GM21737 (cell line): ENCODE measurements around the gene SYTL5.

Source experiments
- ATAC-seq: cut with Tn5 transposase; IDR thresholded peaks from one replicate; pipeline ENCODE4 v1.9.1; 2021; ENCODE audit warnings: mild to moderate bottlenecking, moderate library complexity; ENCODE audit not compliant: unreplicated experiment

The SYTL5 gene

GRCh38 chrX:38127961-38128360, 121.6 kb downstream of the SYTL5 start:
- no peak for ATAC-seq

- ATAC-seq: no peak
These were observed 123.0 kb downstream of the SYTL5 start for GRCh38 chrX:38129366-38129765.

DNA sequence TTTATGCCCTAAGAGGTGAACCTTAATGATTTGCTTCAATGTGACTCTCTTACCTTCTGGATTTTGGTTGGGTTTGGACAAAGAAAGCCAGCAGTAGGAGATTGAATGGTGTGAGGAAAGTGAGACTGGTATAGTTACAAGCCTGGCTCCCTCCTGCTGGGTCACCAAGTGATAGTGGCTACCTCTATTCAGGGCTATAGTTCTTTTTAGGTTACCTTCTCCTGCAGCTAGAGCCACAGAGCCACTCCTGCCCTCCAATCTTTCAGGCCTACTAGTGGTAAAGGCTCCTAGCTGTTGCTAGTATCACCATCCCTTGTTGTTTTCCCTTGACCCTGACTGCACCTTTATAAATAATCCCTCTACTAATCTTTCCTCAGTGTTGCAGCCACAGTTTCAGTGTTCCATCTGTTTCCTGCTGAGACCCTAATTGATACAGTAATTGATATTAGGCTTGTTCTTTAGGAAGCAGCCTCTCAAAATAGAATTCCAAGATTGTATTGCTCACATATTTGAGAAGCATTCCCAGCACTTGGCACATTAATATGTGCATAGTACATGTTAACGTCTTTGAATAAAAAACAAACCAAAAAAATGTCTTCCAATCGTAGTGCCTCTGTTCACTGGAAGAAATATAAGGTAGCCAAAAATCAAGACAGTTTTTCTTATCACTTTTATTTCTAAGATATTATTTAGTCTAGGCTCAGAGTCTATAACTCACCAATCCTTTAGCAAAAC, 132.0 kb downstream of the SYTL5 start:
- ATAC-seq: no peak

GRCh38 chrX:38138900-38139299, 132.5 kb downstream of the SYTL5 start:
- ATAC-seq: no peak

DNA sequence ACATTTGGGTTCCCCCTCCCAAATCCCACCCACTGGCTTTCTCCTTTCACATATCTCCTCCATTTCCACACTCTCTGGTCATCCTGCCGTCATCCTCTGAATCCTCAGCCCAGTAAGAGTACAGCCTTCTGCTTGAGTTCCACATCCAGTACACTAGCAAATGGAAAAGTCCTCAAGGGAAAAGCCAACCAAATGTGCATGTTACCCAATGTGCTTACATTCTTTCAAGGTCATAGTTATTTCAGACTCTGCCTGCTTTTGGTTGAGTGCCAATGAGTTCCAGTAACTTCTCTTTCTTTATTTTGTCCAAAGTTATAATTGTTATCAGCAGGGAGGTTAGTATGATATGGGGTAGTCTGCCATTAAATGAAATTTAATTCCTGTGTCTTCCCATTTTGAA, 136.3 kb downstream of the SYTL5 start:
- no peak for ATAC-seq

GRCh38 chrX:38149016-38149415, 142.7 kb downstream of the SYTL5 start:
- no peak for ATAC-seq

DNA sequence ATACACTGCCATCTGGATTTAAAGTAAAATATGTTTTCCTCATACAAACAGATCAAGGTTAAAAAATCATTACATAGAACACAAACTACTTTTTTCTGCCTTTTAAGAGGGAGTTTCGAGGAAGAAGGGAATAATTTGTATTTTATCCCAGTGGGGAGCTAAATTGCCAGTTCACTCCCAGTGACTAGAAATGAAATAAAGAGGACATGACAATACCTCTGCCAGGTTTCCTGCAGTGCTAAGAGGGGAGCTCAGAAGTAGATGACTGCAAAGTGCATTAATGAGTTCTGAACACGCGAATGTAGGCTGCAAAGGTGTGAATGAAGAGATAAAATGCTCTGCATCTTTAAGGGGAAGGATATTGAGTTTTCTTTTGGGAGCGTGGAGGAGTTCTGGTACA, 144.6 kb downstream of the SYTL5 start:
- no peak for ATAC-seq

GRCh38 chrX:38151441-38151840, 145.1 kb downstream of the SYTL5 start:
- ATAC-seq: no peak

GRCh38 chrX:38154340-38154739, 148.0 kb downstream of the SYTL5 start:
- no peak for ATAC-seq

- no peak for ATAC-seq
These were observed 148.5 kb downstream of the SYTL5 start for GRCh38 chrX:38154818-38155217.

GRCh38 chrX:38156838-38157237, 150.5 kb downstream of the SYTL5 start:
- ATAC-seq: no peak

- ATAC-seq: no peak
These were observed 156.8 kb downstream of the SYTL5 start for GRCh38 chrX:38163193-38163592.

DNA sequence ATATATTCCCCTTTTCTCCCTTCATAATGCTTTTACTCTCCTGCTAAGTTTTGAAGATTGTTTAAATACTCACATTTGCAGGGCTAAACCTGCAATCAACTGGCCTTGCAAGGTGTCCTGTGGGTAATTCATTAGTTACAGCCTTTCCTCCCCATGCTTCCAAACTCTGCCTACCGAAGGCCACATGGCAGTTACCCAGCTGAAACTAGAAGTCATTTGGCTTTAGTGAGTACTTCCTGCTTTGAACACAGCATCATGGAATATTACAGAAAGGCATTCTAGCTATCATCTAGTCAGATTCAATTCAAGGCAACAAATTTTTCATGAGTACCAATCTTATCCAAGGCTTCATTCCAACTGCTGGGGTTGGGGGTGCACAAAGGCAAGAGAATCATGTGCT, 158.7 kb downstream of the SYTL5 start:
- no peak for ATAC-seq

DNA sequence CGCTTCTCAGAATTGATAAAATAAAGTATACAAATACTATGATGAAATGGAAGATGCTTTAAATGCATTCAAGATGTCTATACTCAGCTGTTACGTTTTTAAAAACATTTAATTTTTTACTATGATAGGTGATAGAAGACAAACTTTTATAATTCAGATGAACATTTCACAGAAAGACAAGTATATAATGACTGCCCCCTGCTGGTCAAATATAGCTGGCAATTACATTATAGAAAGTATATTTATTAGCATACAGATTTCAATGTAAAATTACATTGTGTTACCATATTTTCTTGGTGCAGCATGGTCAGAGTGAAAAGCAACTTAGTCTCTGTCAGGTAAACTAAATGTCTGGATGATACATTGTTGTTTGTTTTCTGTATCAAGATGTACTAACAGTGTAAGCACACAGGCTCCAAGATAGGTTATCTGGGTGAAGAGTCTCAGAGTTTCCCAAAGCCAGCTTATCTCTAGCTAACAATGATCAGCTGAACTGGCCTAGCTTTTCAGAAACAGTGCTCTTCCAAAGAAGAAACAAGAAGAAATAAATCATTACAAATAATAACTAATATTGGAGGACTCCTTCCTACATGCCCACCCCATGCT, 160.2 kb downstream of the SYTL5 start:
- no peak for ATAC-seq

DNA sequence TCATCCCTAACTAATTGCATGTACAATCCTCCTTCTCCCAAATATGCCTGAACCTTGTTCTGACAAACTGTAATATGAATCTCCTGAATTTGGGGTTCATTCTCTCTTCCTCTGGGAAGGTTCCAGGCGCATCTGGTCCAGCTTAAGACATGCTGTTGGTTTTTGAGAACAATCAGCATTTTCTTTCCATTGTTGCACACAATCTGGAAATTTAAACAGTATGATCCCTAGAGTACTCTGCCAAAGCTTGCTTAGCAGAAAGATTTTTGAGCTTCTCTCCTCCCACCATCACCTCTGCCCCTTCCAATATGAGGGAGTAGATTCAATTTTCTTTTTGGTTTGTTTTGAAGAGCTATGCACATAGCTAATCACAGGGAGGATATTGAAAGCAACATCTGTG, 164.2 kb downstream of the SYTL5 start:
- no peak for ATAC-seq

DNA sequence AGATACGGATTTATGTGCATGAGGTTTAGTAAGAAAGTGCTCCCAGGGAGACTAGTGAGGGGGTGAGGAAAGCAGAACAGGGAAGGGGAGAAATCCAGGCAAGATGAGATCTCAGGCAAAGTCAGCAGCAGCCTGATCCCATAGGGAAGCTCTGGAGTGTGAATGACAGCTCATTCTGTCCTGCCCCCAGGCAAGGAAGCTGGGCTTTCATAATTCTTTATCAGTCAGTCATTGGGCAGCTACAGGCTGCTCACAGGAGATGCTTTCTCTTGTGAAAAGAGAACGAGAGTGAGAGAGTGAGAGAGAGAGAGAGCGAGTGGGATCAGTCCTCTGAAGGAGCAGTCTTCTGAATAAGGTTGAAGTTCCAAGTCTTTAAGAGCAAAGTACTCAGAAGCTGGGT, 166.2 kb downstream of the SYTL5 start:
- no peak for ATAC-seq

DNA sequence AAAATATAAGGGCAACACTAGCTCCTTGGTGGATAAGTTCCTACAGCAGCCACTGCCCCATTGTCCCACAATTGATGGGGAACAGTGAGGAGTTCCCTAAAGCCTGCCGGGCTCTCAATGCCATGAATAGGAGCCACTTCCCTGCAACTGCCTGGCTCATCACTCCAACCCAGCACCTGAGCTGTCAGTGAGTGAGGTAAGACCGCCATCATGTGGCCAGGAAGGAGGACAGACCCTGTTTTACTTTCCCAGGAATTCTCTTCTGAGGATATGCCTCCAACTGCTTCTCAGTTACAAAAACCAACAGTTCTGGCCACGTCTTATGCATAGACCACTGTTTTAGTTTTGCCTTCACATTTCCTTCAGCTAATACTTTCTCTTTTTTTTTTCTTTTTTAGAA, 168.8 kb downstream of the SYTL5 start:
- ATAC-seq: no peak

DNA sequence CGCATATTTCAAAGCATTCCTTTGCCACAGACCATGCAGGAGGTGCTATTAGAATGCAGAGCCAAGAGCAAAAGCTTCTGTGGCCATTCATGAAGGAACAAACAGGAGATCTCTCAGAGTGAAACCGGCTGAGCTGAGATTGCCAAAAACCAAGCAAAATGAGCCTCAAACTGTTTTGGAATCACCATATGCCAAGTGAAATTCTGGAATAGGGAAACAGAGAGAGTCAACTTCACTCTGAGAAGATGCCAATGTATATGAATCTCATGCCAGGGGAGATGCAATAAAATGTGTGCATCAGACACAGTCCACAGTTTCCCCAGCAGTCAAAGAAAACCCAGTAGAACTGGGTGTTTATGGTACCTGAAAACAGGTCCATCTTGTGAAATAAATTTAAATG, 172.0 kb downstream of the SYTL5 start:
- no peak for ATAC-seq
